Keratinocyte (primary cell): ENCODE results near the gene TMEM181.
"Not testable (repeated sequence)": the region's sequence is repeated elsewhere in the genome, so short reads cannot be mapped to it uniquely, and the experiment has no call there.

Experiments
- EZH2 ChIP-seq: IDR thresholded peaks from one replicate; pipeline ENCODE4 v1.6.1; 2012; ENCODE audit warnings: inconsistent platforms, mild to moderate bottlenecking, low read length, moderate library complexity
- TF ChIP-seq, protein P1 (sequence below), 3 experiments: IDR thresholded peaks in 1 of 3; conservative IDR thresholded peaks in 1 of 3; optimal IDR thresholded peaks in 1 of 3; 2 replicates in 2 of 3; 3 replicates in 1 of 3; pipeline versions ENCODE3 to v1.5.1; 2011; ENCODE audit warnings: low read length in 3 of 3, mild to moderate bottlenecking in 3 of 3, moderate library complexity in 2 of 3, control low read depth in 1 of 3, inconsistent platforms in 1 of 3; ENCODE audit not compliant: insufficient read depth in 2 of 3; ENCODE audit errors: extremely low read depth in 1 of 3

DNA sequence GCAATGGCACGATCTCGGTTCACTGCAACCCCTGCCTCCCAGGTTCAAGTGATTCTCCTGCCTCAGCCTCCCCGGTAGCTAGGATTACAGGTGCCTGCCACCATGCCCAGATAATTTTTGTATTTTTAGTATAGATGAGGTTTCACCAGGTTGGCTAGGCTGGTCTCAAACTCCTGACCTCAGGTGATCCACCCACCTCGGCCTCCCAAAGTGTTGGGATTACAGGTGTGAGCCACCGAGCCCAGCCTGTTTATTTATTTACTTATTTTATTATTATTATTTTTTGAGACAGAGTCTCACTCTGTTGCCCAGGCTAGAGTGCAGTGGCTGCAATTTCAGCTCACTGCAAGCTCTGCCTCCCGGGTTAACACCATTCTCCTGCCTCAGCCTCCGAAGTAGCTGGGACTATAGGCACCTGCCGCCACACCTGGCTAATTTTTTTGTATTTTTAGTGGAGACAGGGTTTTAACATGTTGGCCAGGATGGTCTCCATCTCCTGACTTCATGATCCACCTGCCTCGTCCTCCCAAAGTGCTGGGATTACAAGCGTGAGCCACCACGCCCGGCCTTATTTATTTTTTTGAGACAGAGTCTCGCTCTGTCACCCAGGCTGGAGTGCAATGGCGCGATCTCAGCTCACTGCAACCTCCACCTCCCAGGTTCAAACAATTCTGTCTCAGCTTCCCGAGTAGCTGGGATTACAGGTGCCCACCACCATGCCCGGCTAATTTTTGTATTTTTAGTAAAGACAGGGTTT lies 92.3 kb downstream of the TMEM181 start:
- TF ChIP-seq, protein P1, sequence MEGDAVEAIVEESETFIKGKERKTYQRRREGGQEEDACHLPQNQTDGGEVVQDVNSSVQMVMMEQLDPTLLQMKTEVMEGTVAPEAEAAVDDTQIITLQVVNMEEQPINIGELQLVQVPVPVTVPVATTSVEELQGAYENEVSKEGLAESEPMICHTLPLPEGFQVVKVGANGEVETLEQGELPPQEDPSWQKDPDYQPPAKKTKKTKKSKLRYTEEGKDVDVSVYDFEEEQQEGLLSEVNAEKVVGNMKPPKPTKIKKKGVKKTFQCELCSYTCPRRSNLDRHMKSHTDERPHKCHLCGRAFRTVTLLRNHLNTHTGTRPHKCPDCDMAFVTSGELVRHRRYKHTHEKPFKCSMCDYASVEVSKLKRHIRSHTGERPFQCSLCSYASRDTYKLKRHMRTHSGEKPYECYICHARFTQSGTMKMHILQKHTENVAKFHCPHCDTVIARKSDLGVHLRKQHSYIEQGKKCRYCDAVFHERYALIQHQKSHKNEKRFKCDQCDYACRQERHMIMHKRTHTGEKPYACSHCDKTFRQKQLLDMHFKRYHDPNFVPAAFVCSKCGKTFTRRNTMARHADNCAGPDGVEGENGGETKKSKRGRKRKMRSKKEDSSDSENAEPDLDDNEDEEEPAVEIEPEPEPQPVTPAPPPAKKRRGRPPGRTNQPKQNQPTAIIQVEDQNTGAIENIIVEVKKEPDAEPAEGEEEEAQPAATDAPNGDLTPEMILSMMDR (optimal IDR thresholded peaks at IDR 0.05 in 1 of 3, IDR thresholded peaks at IDR 0.05 in 1 of 3, conservative IDR thresholded peaks at IDR 0.05 in 1 of 3; ENCODE audit: extremely low read depth in 1 of 3, insufficient read depth in 2 of 3, low read length in 3 of 3) = not testable (repeated sequence)
- not testable (repeated sequence) for TF ChIP-seq EZH2
